HEK293 (cell line): Measurements from ENCODE around the gene SMC3.

Source experiments
- CTCF ChIA-PET: fragments of 350-600 bp; formaldehyde crosslinking; extraction: SDS; loops from one replicate; lab custom pipeline; 2021; ENCODE audit warnings: antibody characterized with exemption; lab: Yijun Ruan, JAX
- POLR2A ChIA-PET: fragments of 300-600 bp; formaldehyde crosslinking; extraction: SDS; loops from one replicate; lab custom pipeline; 2020; ENCODE audit warnings: antibody characterized with exemption, inconsistent platforms; lab: Yijun Ruan, JAX
- H3K27ac ChIP-seq: fragments of 200-500 bp; sonication (Bioruptor generic); 2 replicates; pipeline ENCODE4 v1.5.1; 2014; ENCODE audit warnings: low read depth, low read length, control low read depth, inconsistent platforms; ENCODE audit errors: extremely low read depth
- H3K36me3 ChIP-seq, 2 experiments: fragments of 200-500 bp in 1 of 2; sonication (Bioruptor generic) in 1 of 2; 1 replicate in 1 of 2; 2 replicates in 1 of 2; pipeline ENCODE4 v1.5.1; 2014 to 2017; ENCODE audit warnings: inconsistent platforms in 2 of 2, low read length in 2 of 2; ENCODE audit not compliant: control insufficient read depth in 2 of 2, insufficient read depth in 1 of 2
- H3K4me1 ChIP-seq: fragments of 200-500 bp; sonication (Bioruptor generic); 2 replicates; pipeline ENCODE4 v1.5.1; 2014; ENCODE audit warnings: mild to moderate bottlenecking, low read length, inconsistent platforms; ENCODE audit not compliant: control insufficient read depth, insufficient read depth
- H3K4me3 ChIP-seq: 2 replicates; pipeline ENCODE4 v1.5.1; 2011; ENCODE audit warnings: low read depth, mild to moderate bottlenecking, control low read depth, low read length, moderate library complexity
- H3K9me3 ChIP-seq: fragments of 200-500 bp; sonication (Bioruptor generic); 2 replicates; pipeline ENCODE4 v1.5.1; 2014; ENCODE audit warnings: low read depth, low read length, inconsistent platforms; ENCODE audit not compliant: control insufficient read depth, insufficient read depth
- OVOL3 ChIP-seq: fragments of 450-650 bp; formaldehyde crosslinking; IDR thresholded peaks from 2 replicates; pipeline ENCODE4 v1.5.1; 2016; ENCODE audit warnings: missing biosample characterization, missing genetic modification characterization
- PRDM1 ChIP-seq: fragments of 450-650 bp; formaldehyde crosslinking; IDR thresholded peaks from 2 replicates; pipeline ENCODE4; 2016; ENCODE audit warnings: missing biosample characterization, missing genetic modification characterization
- SALL2 ChIP-seq: fragments of 450-650 bp; formaldehyde crosslinking; IDR thresholded peaks from 2 replicates; pipeline ENCODE4 v1.5.0; 2017; ENCODE audit warnings: missing biosample characterization, mild to moderate bottlenecking, missing genetic modification characterization, borderline replicate concordance
- SETDB1 ChIP-seq: IDR thresholded peaks from one replicate; pipeline ENCODE4 v1.6.1; 2017; ENCODE audit warnings: mild to moderate bottlenecking, low read length, moderate library complexity, mixed read lengths; ENCODE audit not compliant: insufficient read length
- ZNF292 ChIP-seq: fragments of 450-650 bp; formaldehyde crosslinking; IDR thresholded peaks from 2 replicates; pipeline ENCODE4 v1.5.1; 2016; ENCODE audit warnings: low read depth, missing biosample characterization, missing genetic modification characterization, borderline replicate concordance
- ZNF302 ChIP-seq: fragments of 450-650 bp; formaldehyde crosslinking; IDR thresholded peaks from 2 replicates; pipeline ENCODE4 v1.5.1; 2016; ENCODE audit warnings: missing biosample characterization, missing genetic modification characterization, low read depth
- ZNF362 ChIP-seq: fragments of 450-650 bp; formaldehyde crosslinking; IDR thresholded peaks from 2 replicates; pipeline ENCODE4 v1.5.1; 2016; ENCODE audit warnings: missing biosample characterization, missing genetic modification characterization
- ZNF423 ChIP-seq: fragments of 450-650 bp; formaldehyde crosslinking; IDR thresholded peaks from 2 replicates; pipeline ENCODE4 v1.5.1; 2016; ENCODE audit warnings: missing biosample characterization, missing genetic modification characterization
- ZNF488 ChIP-seq: fragments of 450-650 bp; formaldehyde crosslinking; IDR thresholded peaks from 2 replicates; pipeline ENCODE4 v1.5.1; 2016; ENCODE audit warnings: missing biosample characterization, missing genetic modification characterization
- ZNF548 ChIP-seq: fragments of 450-650 bp; formaldehyde crosslinking; IDR thresholded peaks from 2 replicates; pipeline ENCODE4 v1.5.1; 2016; ENCODE audit warnings: missing biosample characterization, missing genetic modification characterization
- ZNF585B ChIP-seq: fragments of 450-650 bp; formaldehyde crosslinking; IDR thresholded peaks from 2 replicates; pipeline ENCODE4 v1.5.1; 2016; ENCODE audit warnings: missing biosample characterization, missing genetic modification characterization
- ZNF654 ChIP-seq: fragments of 450-650 bp; formaldehyde crosslinking; IDR thresholded peaks from 2 replicates; pipeline ENCODE4 v1.5.1; 2016; ENCODE audit warnings: low read depth, missing biosample characterization, missing genetic modification characterization
- ZNF658 ChIP-seq: fragments of 450-650 bp; formaldehyde crosslinking; IDR thresholded peaks from 2 replicates; pipeline ENCODE4; 2016; ENCODE audit warnings: missing biosample characterization, missing genetic modification characterization
- ZNF664 ChIP-seq: fragments of 450-650 bp; formaldehyde crosslinking; IDR thresholded peaks from 2 replicates; pipeline ENCODE4 v1.5.1; 2016; ENCODE audit warnings: missing biosample characterization, missing genetic modification characterization
- TF ChIP-seq, protein P1 (sequence below): fragments of 450-650 bp; formaldehyde crosslinking; IDR thresholded peaks from 2 replicates; pipeline ENCODE4 v1.5.1; 2016; ENCODE audit warnings: missing biosample characterization, missing genetic modification characterization

The SMC3 gene

GRCh38 chr10:110597476-110597875 lies 30.0 kb downstream of the SMC3 start (continued):
- no peak for TF ChIP-seq ZNF548 (tag by site-specific recombination)
- TF ChIP-seq OVOL3: no peak
- TF ChIP-seq ZNF658 (tag by site-specific recombination): no peak
- no peak for TF ChIP-seq ZNF292 (tag by site-specific recombination)
- no peak for TF ChIP-seq ZNF362

DNA sequence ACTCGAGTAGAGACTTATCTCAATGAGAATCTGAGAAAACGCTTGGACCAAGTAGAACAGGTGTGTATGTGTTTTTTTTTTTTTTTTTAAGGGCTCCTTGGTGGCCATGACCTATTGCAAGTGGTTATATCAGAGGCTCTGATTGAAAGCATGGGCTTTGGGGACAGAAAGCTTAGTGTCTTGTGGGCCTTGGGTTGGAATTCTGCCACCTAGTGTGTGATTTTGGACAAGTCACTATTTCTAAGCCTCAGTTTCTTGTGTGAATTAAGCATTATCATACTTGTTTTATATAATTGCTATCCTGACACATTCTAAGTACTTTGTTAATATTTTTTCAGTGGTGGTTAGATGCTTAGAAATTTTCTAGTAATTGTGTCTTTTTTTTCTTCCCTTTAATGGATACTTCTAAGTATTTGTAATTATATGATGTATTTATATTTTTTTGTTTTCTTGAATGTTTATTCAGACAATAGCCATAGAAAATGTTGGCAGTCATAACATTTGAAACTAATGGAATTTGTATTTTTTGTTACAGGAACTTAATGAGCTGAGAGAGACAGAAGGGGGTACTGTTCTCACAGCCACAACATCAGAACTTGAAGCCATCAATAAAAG lies 33.1 kb downstream of the SMC3 start:
- H3K27ac ChIP-seq: no peak overlapping the region
- TF ChIP-seq ZNF654 (tag by site-specific recombination): peak; percentile 41
- TF ChIP-seq ZNF488 (tag by site-specific recombination): no peak
- TF ChIP-seq ZNF362: 0 out of 2 replicates have a peak, but pooled peaks have one; percentile 14
- no peak for TF ChIP-seq ZNF302 (tag by site-specific recombination)
- no peak for TF ChIP-seq SETDB1
- TF ChIP-seq, protein P1, sequence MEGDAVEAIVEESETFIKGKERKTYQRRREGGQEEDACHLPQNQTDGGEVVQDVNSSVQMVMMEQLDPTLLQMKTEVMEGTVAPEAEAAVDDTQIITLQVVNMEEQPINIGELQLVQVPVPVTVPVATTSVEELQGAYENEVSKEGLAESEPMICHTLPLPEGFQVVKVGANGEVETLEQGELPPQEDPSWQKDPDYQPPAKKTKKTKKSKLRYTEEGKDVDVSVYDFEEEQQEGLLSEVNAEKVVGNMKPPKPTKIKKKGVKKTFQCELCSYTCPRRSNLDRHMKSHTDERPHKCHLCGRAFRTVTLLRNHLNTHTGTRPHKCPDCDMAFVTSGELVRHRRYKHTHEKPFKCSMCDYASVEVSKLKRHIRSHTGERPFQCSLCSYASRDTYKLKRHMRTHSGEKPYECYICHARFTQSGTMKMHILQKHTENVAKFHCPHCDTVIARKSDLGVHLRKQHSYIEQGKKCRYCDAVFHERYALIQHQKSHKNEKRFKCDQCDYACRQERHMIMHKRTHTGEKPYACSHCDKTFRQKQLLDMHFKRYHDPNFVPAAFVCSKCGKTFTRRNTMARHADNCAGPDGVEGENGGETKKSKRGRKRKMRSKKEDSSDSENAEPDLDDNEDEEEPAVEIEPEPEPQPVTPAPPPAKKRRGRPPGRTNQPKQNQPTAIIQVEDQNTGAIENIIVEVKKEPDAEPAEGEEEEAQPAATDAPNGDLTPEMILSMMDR: 0 out of 2 replicates have a peak, but pooled peaks have one; percentile 27
- peak; percentile 66; the same call in 1 of the 2 replicates for TF ChIP-seq ZNF664 (tag by site-specific recombination)
- peak; percentile 66 for TF ChIP-seq PRDM1
- POLR2A ChIA-PET: interaction anchor here (0.7 to 1.0 kb wide), 2 partner anchors 283 to 295 kb away, joined by 6 read pairs; no protein-coding TSS in a partner anchor
- CTCF ChIA-PET: interaction anchor here (0.6 to 3.4 kb wide), 27 partner anchors 8 to 295 kb away, joined by 3 to 16 read pairs (median 4); partner anchors contain the start of gene SMNDC1
- peaks cover 67 to 88% of the 10 kb centered on the region in 2 experiments for H3K36me3 ChIP-seq
- H3K4me1 ChIP-seq: no peaks in the 10 kb centered on the region
- no peak overlapping the region for H3K4me3 ChIP-seq
- no peaks in the 10 kb centered on the region for H3K9me3 ChIP-seq

DNA sequence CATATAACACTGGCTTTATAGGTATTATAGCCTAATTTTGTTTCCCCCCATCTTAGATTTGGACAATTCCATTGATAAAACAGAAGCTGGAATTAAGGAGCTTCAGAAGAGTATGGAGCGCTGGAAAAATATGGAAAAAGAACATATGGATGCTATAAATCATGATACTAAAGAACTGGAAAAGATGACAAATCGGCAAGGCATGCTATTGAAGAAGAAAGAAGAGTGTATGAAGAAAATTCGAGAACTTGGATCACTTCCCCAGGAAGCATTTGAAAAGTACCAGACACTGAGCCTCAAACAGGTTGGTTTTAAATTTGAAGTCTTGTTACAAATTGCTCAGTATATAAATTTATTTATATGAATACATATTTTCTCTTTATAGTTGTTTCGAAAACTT lies 34.1 kb downstream of the SMC3 start:
- H3K36me3 ChIP-seq: peaks cover 66 to 85% of the 10 kb centered on the region in 2 experiments
- H3K4me1 ChIP-seq: no peaks in the 10 kb centered on the region
- H3K27ac ChIP-seq: no peak overlapping the region
- CTCF ChIA-PET: interaction anchor here (0.6 to 3.4 kb wide), 4 partner anchors 70 to 296 kb away, joined by 3 to 7 read pairs (median 4); partner anchors contain the start of gene SMNDC1
- H3K4me3 ChIP-seq: no peak overlapping the region
- no peaks in the 10 kb centered on the region for H3K9me3 ChIP-seq
- POLR2A ChIA-PET: no interaction called here
- no peak for TF ChIP-seq ZNF423 (tag by site-specific recombination)
- no peak for TF ChIP-seq ZNF585B (tag by site-specific recombination)
- TF ChIP-seq OVOL3: no peak
- TF ChIP-seq SALL2 (tag by site-specific recombination): no peak
